CD4-positive, alpha-beta T cell treated with Interleukin-21 for 1 hour (primary cell): Measurements from ENCODE around the gene CMSS1.

Source experiments
- DNase-seq: peaks from one replicate; pipeline ENCODE4 v3.0.0-alpha.2; 2020

The CMSS1 gene

DNA sequence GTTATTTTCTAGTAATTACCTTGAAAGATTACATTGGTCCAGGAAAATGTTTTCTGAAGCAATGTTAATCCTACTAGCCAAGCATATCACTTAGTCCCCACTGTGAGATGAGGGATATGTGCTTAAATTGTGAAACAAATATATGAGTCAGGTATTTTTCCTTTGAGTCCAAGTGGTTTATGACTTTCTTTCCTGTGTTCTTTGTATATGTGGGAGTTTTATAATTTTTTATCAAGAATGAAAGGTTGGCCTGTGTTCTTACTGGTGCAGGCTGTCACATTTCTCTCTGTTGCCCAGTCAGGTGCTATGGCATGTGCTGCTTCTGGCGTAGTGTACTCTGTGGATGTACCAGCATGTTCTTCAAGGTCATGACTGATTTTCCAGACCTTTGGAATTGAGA lies 147.4 kb downstream of the CMSS1 start:
- DNase-seq: no peak

GRCh38 chr3:99965681-99966408 lies 148.2 kb downstream of the CMSS1 start:
- no peak for DNase-seq

- DNase-seq: no peak
These were observed 149.2 kb downstream of the CMSS1 start for GRCh38 chr3:99966662-99967416.

- no peak for DNase-seq
These were observed 150.1 kb downstream of the CMSS1 start for GRCh38 chr3:99967796-99968195.

DNA sequence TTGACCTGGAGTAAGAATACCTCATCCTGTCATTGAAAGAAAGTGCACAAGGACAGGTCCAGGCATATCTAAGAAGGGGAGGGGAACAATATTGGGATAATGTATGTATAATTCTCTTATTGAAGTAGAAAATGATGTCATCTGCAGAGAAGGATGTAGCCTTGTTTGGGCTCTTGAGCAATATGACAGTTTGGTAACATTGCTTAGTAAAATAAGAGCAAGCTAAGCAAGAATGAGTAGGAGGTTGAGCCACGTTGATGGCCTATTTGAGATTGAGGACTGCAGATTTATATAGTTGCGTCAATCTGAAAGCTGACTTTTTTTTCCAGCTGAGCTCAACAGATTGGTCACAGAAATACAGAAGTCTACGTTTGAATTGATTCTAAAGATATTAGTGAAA lies 151.5 kb downstream of the CMSS1 start:
- DNase-seq: no peak

- no peak for DNase-seq
These were observed 152.5 kb downstream of the CMSS1 start for GRCh38 chr3:99970198-99970597.

DNA sequence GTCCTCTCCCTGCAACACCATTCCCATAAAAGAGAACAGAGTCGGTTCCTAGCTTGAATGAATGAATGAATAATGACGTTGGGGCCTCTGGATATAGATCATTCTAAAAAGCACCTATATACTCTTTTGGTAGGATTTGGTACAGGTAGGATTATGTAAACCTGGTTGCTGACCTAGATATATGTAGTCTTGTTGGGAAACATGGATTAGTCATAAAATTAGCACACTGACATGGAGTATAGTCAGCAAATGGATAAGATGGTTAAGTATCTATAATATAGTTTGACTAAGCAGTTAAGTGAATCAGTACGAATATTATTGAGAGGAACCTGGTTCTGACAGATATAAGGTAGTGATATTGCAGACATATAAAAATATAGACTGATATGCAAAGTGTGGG lies 154.1 kb downstream of the CMSS1 start:
- no peak for DNase-seq

DNA sequence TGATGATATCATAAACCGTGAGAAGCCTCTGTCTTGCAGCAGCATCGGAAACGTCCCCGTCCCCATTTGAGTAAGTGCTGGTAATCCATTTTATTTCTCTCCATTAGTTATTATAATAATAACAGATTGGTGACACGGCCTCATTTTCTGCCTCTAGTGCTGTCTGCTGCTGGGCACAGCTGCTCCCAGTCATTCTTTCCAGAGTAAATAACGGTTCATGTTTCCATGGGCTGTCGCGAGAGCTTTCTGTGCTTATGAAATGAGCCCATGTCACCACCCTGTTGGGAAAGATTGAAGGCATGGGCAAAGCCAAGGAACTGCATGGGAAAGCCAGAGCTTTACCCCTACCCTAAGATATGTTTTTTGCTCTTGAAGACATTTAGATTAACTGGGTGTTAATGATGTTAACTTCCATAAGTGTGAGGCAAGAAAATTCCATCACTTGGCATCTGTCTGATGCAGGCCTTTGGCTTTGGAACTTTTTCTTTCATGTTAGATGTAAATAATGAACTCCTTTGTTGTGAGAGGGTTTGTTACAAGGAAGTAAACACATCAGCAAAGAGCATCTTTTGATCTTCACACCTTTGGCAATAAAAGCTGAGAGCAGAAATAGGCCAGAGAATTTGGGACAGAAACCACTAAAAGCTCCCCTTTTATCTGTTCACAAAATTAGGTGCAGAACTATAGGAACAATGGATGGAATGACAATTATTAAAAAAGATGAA lies 154.9 kb downstream of the CMSS1 start:
- DNase-seq: no peak

GRCh38 chr3:99974989-99975388 lies 157.3 kb downstream of the CMSS1 start:
- DNase-seq: no peak

DNA sequence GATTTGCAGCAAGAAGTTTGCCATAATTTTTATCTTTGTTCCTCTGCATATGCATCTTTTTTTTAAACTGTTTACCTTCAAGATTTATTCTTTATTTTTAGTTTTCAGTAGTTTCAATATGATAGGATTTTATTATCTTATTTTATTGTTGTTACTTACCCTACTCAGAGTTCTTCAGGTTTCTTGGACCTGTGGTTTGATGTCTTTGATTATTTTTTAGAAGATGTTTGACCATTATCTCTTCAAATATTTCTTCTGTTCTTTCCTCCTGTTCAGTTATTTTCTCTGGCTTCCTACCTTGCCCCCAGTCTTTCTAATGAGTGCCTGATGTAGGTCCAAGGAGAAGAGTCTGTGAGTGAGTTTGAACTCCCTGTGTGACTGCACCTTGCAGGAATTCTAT lies 158.9 kb downstream of the CMSS1 start:
- no peak for DNase-seq

- DNase-seq: no peak
These were observed 160.6 kb downstream of the CMSS1 start for GRCh38 chr3:99978221-99978620.

- DNase-seq: no peak
These were observed 162.9 kb downstream of the CMSS1 start for GRCh38 chr3:99980606-99981005.

GRCh38 chr3:99981138-99981537 lies 163.5 kb downstream of the CMSS1 start:
- no peak for DNase-seq

DNA sequence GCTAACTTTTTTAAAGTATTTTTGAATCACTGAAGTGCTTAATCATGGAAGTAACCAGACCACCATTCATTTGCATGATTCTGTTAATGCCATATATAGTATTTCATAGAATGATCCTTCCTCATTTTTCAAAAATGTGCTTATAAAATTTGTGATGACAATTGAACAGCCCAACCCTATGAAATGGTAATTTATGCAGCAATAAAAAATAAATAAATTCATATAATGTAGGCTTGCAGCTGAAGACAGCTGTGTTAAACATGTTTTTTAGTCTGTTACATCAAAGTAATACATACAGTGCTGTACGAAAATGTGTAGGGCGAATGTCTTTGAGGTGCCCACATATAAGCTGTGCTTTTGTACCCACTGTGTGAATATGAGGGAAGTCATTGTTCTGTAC lies 165.0 kb downstream of the CMSS1 start:
- no peak for DNase-seq

- DNase-seq: no peak
These were observed 166.5 kb downstream of the CMSS1 start for GRCh38 chr3:99984139-99984538.

- no peak for DNase-seq
These were observed 167.0 kb downstream of the CMSS1 start for GRCh38 chr3:99984668-99985067.

DNA sequence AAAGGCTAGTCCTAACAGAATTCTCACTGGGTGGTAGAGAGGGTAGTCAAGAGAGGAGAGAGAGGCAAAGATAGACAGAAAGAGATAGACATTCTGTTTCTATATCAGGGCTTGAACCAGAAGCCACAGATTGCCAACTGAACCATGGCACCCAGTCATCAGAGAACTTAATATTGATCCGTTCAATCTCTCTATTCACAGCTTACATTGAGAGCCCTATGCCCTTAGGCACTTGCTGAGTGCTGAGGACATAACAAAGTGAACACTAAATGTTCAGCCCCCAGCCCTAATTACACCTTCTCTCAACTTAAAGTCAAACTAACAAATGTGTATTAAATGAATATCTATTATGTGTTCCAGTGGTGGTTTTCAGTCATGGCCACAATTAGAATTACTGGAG lies 172.5 kb downstream of the CMSS1 start:
- DNase-seq: no peak

DNA sequence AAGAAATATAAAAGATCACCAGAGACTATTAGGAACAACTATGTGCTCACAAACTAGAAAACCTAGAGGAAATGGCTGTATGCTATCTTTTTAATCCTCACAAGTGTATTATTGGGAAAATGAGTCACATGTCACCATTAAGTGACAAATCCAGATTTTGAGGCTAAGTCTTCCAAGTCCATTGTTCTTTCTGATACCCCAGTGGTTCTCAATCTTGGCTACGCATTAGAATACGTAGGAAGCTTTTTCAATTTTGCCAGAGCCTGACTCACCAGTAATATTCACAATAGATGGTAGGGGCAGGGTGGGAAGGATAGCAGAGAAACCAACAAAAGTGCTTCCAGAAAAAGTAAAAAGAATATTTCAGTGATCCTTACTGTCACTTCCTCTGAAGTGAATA lies 179.6 kb downstream of the CMSS1 start:
- DNase-seq: no peak

- no peak for DNase-seq
These were observed 181.9 kb downstream of the CMSS1 start for GRCh38 chr3:99999536-99999935.

DNA sequence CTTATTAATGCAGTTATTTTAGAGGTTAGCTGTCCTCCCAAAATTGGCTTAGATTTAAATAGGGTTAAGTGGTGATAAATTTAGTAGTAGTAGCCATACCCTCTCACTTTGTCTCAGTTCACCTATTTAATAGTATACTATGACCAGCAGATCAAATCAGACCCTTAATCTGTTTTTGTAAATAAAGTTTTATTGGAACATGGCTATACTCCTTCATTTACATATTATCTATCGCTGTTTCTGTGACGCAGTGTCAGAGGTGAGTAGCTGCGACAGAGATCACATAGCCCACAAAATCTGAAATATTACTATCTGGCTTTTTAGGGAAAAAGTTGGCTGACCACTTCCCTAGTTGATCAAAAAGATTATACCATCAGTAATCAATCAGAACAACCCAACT lies 183.4 kb downstream of the CMSS1 start:
- DNase-seq: no peak

DNA sequence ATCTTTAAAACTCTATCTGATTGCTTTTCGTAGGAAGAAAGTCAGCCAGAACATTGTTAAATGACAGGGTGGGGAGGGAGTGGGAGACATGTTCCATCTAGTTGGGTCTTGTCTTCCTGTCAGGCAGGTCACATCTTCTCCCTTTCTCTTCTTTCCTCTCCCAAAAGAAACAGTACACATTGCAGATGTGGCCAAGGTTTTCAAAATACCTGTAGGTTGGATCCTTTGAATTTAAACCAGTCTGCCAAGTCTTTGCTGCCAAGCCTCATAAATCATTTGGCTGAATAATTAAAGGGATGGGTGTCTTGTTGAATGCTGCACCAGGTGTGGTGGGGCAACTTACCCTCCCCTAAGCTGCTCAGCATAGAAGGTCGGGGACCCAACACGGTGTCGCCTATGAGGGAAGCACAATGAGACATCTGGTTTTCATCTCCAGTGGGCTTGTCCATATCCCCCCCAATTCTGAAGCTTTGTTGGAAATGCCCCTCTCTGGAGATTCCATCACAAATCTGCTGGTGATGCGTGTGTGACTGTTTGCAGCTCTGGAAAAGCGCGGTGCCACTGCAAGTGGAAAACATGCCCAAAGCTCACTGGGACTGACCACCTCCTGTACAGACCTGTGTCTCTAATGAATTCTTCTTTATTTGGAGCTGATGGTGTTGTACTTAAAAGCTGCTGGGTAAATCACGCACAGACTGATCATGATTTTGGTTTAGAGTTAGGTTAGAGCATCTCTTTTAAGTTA lies 184.0 kb downstream of the CMSS1 start:
- DNase-seq: no peak

DNA sequence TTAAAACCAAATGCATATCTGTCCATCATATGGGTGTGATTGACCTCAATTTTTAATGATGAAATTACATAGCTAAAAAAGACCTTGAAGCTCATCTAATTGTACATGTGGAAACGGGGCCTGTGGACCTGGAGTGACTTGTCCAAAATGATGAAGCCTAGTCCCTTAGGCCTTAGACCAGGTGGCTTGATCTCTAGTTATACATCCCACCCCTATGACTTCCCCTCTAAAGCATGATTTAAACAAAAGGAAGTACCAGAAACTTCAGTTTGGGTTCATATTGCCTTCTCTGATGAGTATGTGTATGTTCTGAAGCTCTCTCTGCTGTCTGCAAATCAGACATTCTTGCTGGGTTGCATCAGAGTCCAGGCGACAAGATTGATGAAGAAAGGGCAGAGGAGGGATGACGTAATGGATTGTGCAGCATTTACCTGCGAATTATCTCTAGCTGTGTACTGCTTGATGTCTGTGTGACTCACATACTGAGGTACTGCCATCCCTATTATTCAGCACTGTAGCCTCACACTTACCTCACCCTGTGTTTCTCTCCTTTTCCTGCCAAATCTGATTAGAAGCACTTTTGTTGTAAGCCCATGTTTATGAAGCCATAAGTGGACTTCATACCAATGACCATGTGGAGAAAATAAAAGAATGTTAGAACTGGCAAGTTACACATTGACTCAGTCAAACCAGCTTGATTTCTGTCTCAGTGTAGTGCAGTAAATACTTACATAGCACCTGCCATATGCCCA lies 185.1 kb downstream of the CMSS1 start:
- DNase-seq: no peak
